CD14-positive monocyte (primary cell): ENCODE results near the gene HTRA2. TPM values are rescaled to one million over a fixed set of nuclear protein-coding genes. Genes with fewer than 3 reads are reported as not detected.

Source experiments
- DNase-seq, 3 donors: peaks; one replicate each; pipeline ENCODE4 v3.0.0-alpha.2; 2011 to 2022
- H2AFZ ChIP-seq: 2 replicates; pipeline ENCODE4 v1.6.0; 2012; ENCODE audit warnings: mild to moderate bottlenecking, low read depth, low read length, inconsistent platforms; ENCODE audit not compliant: insufficient read depth, poor library complexity, severe bottlenecking
- H3K27ac ChIP-seq, 2 donors: 1 replicate in 1 of 2; 2 replicates in 1 of 2; pipeline ENCODE4 v1.5.1; 2012 to 2013; ENCODE audit warnings: low read length in 2 of 2, control low read depth in 1 of 2, inconsistent platforms in 1 of 2, low read depth in 1 of 2, mild to moderate bottlenecking in 1 of 2
- H3K27me3 ChIP-seq, 2 donors: one replicate each; pipeline versions ENCODE4 v1.6.0 to v1.6.1; 2011 to 2013; ENCODE audit warnings: low read length in 2 of 2; ENCODE audit not compliant: control insufficient read depth in 2 of 2, insufficient read depth in 2 of 2
- H3K36me3 ChIP-seq, 2 donors: replicated peaks in 1 of 2; 1 replicate in 1 of 2; 2 replicates in 1 of 2; pipeline versions ENCODE4 v1.5.1 to v1.6.1; 2012 to 2013; ENCODE audit warnings: low read length in 2 of 2, control low read depth in 1 of 2, inconsistent platforms in 1 of 2, mild to moderate bottlenecking in 1 of 2; ENCODE audit not compliant: insufficient read depth in 2 of 2, control insufficient read depth in 1 of 2
- H3K4me1 ChIP-seq, 2 donors: 1 replicate in 1 of 2; 2 replicates in 1 of 2; pipeline versions ENCODE4 v1.5.1 to v1.6.1; 2012 to 2013; ENCODE audit warnings: low read length in 2 of 2, control low read depth in 1 of 2, inconsistent platforms in 1 of 2, mild to moderate bottlenecking in 1 of 2, moderate library complexity in 1 of 2; ENCODE audit not compliant: insufficient read depth in 2 of 2, control insufficient read depth in 1 of 2
- H3K4me2 ChIP-seq: replicated peaks from 2 replicates; pipeline ENCODE3; 2012; ENCODE audit warnings: low read length, moderate library complexity, mild to moderate bottlenecking; ENCODE audit not compliant: poor library complexity, severe bottlenecking; ENCODE audit errors: extremely low read depth
- H3K4me3 ChIP-seq, 3 experiments: fragments of 200-600 bp in 1 of 3; sonication (generic) in 1 of 3; replicated peaks in 1 of 3; 1 replicate in 2 of 3; 2 replicates in 1 of 3; pipeline ENCODE4 v1.5.1; 2011 to 2013; ENCODE audit warnings: low read length in 3 of 3, mild to moderate bottlenecking in 3 of 3, control low read depth in 2 of 3, low read depth in 2 of 3, inconsistent platforms in 1 of 3, moderate library complexity in 1 of 3
- H3K79me2 ChIP-seq: 2 replicates; pipeline ENCODE4 v1.6.0; 2012; ENCODE audit warnings: mild to moderate bottlenecking, control low read depth, inconsistent platforms, low read length, moderate library complexity; ENCODE audit not compliant: insufficient read depth
- H3K9ac ChIP-seq: 2 replicates; pipeline ENCODE4 v1.6.0; 2017; ENCODE audit warnings: low read length, mild to moderate bottlenecking; ENCODE audit not compliant: insufficient read depth, poor library complexity, severe bottlenecking
- H3K9me3 ChIP-seq, 2 donors: replicated peaks in 1 of 2; 1 replicate in 1 of 2; 2 replicates in 1 of 2; pipeline versions ENCODE4 v1.5.1 to v1.6.1; 2012 to 2013; ENCODE audit warnings: low read length in 2 of 2, control low read depth in 1 of 2; ENCODE audit not compliant: control insufficient read depth in 1 of 2, insufficient read depth in 1 of 2
- H4K20me1 ChIP-seq: 2 replicates; pipeline ENCODE4 v1.6.0; 2012; ENCODE audit warnings: mild to moderate bottlenecking, low read length, control low read depth, moderate library complexity; ENCODE audit not compliant: insufficient read depth
- H3K27ac Mint-ChIP-seq, 7 donors: one replicate each; pipeline ENCODE4 v1.8.0; 2020; ENCODE audit warnings: mild to moderate bottlenecking in 7 of 7, mixed read lengths in 7 of 7, moderate library complexity in 6 of 7, inconsistent platforms in 2 of 7
- H3K27me3 Mint-ChIP-seq, 3 donors: one replicate each; pipeline ENCODE4 v1.8.0; 2021 to 2022; ENCODE audit warnings: low read depth in 3 of 3, mild to moderate bottlenecking in 3 of 3, mixed read lengths in 3 of 3, moderate library complexity in 3 of 3, inconsistent platforms in 1 of 3
- H3K36me3 Mint-ChIP-seq, 2 donors: one replicate each; pipeline ENCODE4 v1.8.0; 2020; ENCODE audit warnings: mixed read lengths in 2 of 2, inconsistent platforms in 1 of 2, mild to moderate bottlenecking in 1 of 2
- H3K4me1 Mint-ChIP-seq: one replicate; pipeline ENCODE4 v1.8.0; 2020; ENCODE audit warnings: mild to moderate bottlenecking, mixed read lengths
- H3K4me3 Mint-ChIP-seq, 2 donors: one replicate each; pipeline ENCODE4 v1.8.0; 2020; ENCODE audit warnings: mild to moderate bottlenecking in 2 of 2, mixed read lengths in 2 of 2, moderate library complexity in 1 of 2
- H3K9me3 Mint-ChIP-seq, 7 donors: one replicate each; pipeline ENCODE4 v1.8.0; 2020 to 2022; ENCODE audit warnings: mixed read lengths in 7 of 7, mild to moderate bottlenecking in 6 of 7, moderate library complexity in 6 of 7, inconsistent platforms in 2 of 7
- whole genome bisulfite sequencing: methylation state at CpG from one replicate; pipeline ENCODE4 v1.1.5; 2013; ENCODE audit warnings: missing lambda C conversion rate; ENCODE audit not compliant: insufficient coverage; 5-methylcytosine and 5-hydroxymethylcytosine counted together
- intact Hi-C, 2 donors: fragments of 100-400 bp; cut with micrococcal nuclease; formaldehyde crosslinking; loops; one replicate each; pipeline versions ENCODE4 v1.15.0 to v1.15.1; 2023
- polyA plus RNA-seq, 3 donors: library from polyadenylated mRNA; depleted of rRNA in 1 of 3; unstranded in 2 of 3; stranded (reverse) in 1 of 3; fragments of 300-500 nt in 2 of 3; fragments of >200 nt in 1 of 3; fragmentation: Illumina TruSeq in 2 of 3; gene quantifications; 1 replicate in 2 of 3; 2 replicates in 1 of 3; pipeline ENCODE4 v1.2.3, GENCODE V29; 2012 to 2021
- TF ChIP-seq, protein P1 (sequence below): fragments of 200-600 bp; IDR thresholded peaks from one replicate; pipeline ENCODE4 v1.8.0; 2022; ENCODE audit warnings: antibody characterized with exemption, mild to moderate bottlenecking

HTRA2 gene
- polyA plus RNA-seq, 3 donors, result 11.3 to 20.5 (median 15.0) TPM

DNA sequence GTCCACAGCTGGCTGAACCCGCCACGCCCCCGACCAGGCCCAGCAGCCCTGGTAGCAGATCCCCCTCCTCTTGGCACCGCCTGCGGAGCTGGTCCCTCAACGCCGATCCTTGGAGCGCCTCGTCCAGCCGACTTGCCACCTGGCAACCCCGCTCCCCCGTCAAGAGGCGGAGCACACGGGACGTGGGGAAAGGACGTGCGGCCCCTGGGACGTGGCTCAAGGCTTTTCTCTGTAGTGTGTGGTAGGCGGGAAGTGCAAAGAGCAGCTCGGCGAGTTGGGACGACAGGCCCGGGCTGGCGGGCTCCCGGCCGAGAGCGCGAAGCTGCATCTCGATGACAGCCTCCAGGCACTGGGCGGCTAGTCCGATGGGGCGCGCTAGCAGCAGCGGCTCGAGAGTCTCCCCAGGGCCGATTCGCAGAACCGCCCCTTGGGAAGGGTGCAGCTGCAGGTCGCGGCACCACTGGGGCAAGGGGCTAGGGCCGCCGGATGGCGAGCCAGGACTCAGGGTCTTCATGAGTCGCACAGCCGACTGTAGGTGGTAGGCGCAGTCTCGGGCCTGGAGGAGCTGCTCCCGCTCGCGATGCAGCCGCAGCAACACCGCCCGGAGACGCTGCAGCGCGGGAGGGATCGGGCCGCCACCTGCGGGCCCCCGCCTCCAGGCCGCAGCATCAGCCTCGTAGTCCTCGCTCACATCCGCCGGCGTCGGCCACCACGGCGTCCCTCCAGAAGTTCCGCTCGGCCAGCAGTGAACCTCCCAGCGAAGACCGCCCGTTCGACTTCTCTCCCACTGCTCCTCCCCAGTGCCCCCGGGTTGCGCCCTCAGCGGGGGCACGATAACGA lies 47.6 kb upstream of the HTRA2 start:
- H3K4me1 Mint-ChIP-seq, result peaks cover 34% of the 10 kb centered on the region
- peak in 2 of 3 donors; percentile 19 to 55 for DNase-seq
- no peaks in the 10 kb centered on the region for H3K9me3 ChIP-seq
- TF ChIP-seq, protein P1, sequence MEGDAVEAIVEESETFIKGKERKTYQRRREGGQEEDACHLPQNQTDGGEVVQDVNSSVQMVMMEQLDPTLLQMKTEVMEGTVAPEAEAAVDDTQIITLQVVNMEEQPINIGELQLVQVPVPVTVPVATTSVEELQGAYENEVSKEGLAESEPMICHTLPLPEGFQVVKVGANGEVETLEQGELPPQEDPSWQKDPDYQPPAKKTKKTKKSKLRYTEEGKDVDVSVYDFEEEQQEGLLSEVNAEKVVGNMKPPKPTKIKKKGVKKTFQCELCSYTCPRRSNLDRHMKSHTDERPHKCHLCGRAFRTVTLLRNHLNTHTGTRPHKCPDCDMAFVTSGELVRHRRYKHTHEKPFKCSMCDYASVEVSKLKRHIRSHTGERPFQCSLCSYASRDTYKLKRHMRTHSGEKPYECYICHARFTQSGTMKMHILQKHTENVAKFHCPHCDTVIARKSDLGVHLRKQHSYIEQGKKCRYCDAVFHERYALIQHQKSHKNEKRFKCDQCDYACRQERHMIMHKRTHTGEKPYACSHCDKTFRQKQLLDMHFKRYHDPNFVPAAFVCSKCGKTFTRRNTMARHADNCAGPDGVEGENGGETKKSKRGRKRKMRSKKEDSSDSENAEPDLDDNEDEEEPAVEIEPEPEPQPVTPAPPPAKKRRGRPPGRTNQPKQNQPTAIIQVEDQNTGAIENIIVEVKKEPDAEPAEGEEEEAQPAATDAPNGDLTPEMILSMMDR, result no peak
- H3K4me3 Mint-ChIP-seq, result peak overlapping the region; percentile 100
- peak overlapping the region; percentile 76 for H3K9ac ChIP-seq
- no peaks in the 10 kb centered on the region for H3K27me3 ChIP-seq
- H3K36me3 Mint-ChIP-seq, result peaks cover 29 to 45% of the 10 kb centered on the region in 2 donors
- peak overlapping the region; percentile 90 to 100 (median 99) for H3K27ac Mint-ChIP-seq
- H2AFZ ChIP-seq, result peak overlapping the region; percentile 98
- peaks cover 18 to 35% of the 10 kb centered on the region in 2 donors for H3K36me3 ChIP-seq
- H3K4me1 ChIP-seq, result peaks cover 29 to 38% of the 10 kb centered on the region in 2 donors
- peaks cover 23% of the 10 kb centered on the region for H4K20me1 ChIP-seq
- H3K4me3 ChIP-seq, result peak overlapping the region; percentile 61 to 94 (median 86)
- peaks cover 0 to 2% (median 0%) of the 10 kb centered on the region in 3 donors for H3K27me3 Mint-ChIP-seq
- H3K9me3 Mint-ChIP-seq, result no peaks in the 10 kb centered on the region
- peak overlapping the region; percentile 84 to 90 for H3K27ac ChIP-seq
- peak overlapping the region; percentile 95 for H3K4me2 ChIP-seq
- WGBS, result 3% methylated on average over 71 of the region's 80 CpGs
- H3K79me2 ChIP-seq, result peaks cover 49% of the 10 kb centered on the region
- intact Hi-C loops, result loop anchor here (1.0 to 5.0 kb wide), 6 partner anchors 27 to 105 kb away; partner anchors contain the start of genes AUP1 (in 2 of the 2), HTRA2 (in 2 of the 2), INO80B (in 2 of the 2) and DQX1 (in 1 of the 2)

DNA sequence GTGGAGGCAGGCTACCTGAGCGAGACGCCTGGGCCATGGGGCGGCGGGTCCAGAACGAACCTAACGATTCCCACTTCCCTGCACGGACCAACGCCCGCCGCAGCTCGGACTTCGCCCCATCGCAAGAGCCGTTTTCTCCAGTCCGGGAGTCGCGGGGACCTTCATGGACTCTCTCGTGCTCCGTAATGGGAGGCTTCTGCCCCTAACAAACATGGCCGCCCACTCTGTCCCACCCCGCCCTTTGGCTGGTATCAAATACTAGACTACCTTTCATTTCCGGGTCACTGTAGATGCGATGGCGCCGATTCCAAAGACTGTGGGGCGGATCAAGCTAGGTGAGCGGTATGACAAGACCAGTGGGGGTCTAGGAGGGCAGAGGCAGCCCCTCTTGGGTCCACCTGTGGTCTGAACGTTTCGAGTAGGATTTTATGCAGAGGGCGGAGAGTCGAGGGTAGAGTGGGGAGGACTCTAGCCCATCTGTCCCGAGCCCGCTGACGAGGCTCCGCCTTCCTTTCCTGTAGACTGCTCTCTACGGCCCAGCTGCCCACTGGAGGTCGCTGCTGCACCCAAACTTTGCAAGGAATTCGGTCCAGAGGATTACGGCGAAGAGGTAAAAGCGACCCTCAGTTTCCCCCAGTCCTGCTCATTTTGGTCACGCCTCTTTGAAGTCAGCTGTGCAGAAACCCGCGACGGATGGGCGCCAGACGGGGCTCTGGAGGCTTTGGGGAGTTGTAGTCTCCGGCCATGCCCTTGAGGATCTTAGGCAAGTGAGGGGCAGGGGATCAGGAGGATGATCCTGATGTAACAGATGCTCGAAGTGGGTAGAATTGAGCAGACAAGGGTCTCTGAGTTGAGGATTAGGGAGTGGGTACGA lies 46.7 kb upstream of the HTRA2 start, which contains the start of the genes CCDC142 and TTC31:
Gene CCDC142, minus strand, starts transcription at position 198 of the 874 bp plus-strand sequence. Its CDS starts 161 bp downstream, at position 37.
Gene TTC31, plus strand, starts transcription at position 281 of the 874 bp plus-strand sequence. Its CDS starts 15 bp downstream, at position 296.
- peaks cover 29% of the 10 kb centered on the region for H3K4me1 Mint-ChIP-seq
- Histone ChIP-seq H3K27ac (peak within 1 kb of the TSS; percentile 84 to 90), H3K4me2 (peak within 1 kb of the TSS; percentile 95), H3K79me2 (peaks cover 49% of the 10 kb centered on the region), H3K9ac (peak within 1 kb of the TSS; percentile 76), H3K36me3 (peaks cover 18 to 40% of the 10 kb centered on the region in 2 donors), H3K27me3 (no peaks in the 10 kb centered on the region), H4K20me1 (peaks cover 20% of the 10 kb centered on the region), H3K4me3 (peak within 1 kb of the TSS; percentile 61 to 94 (median 86)), H3K4me1 (peaks cover 24 to 32% of the 10 kb centered on the region in 2 donors), H3K9me3 (no peaks in the 10 kb centered on the region), H2AFZ (peak within 1 kb of the TSS; percentile 98)
- no peaks in the 10 kb centered on the region for H3K9me3 Mint-ChIP-seq
- 1% methylated on average over 43 of the region's 50 CpGs for WGBS
- peaks cover 0 to 2% (median 0%) of the 10 kb centered on the region in 3 donors for H3K27me3 Mint-ChIP-seq
- H3K4me3 Mint-ChIP-seq, result peak within 1 kb of the TSS; percentile 100
- peak; percentile 93 to 95 (median 94) for DNase-seq
- intact Hi-C loops, result loop anchor here (1.0 to 5.0 kb wide), 6 partner anchors 28 to 104 kb away; partner anchors contain the start of genes AUP1 (in 2 of the 2), HTRA2 (in 2 of the 2), INO80B (in 2 of the 2) and DQX1 (in 1 of the 2)
- peak within 1 kb of the TSS; percentile 90 to 100 (median 99) for H3K27ac Mint-ChIP-seq
- H3K36me3 Mint-ChIP-seq, result peaks cover 31 to 47% of the 10 kb centered on the region in 2 donors
- TF ChIP-seq, protein P1, result peak; percentile 88
